Glutamatergic neuron (in vitro differentiated cells): ENCODE data around the gene DCDC2C. TPM values are rescaled to one million over a fixed set of nuclear protein-coding genes. Genes with fewer than 3 reads are reported as not detected.

Experiments used
- DNase-seq: peaks from one replicate; pipeline ENCODE4 v3.0.0; 2022
- H3K27ac Mint-ChIP-seq: one replicate; pipeline ENCODE4 v1.8.0; 2020; ENCODE audit warnings: mild to moderate bottlenecking, mixed read lengths, inconsistent platforms; ENCODE audit not compliant: unreplicated experiment
- H3K27me3 Mint-ChIP-seq: one replicate; pipeline ENCODE4 v1.8.0; 2020; ENCODE audit warnings: mild to moderate bottlenecking, moderate library complexity, mixed read lengths, inconsistent platforms; ENCODE audit not compliant: unreplicated experiment
- H3K36me3 Mint-ChIP-seq: one replicate; pipeline ENCODE4 v1.8.0; 2020; ENCODE audit warnings: mild to moderate bottlenecking, mixed read lengths, inconsistent platforms; ENCODE audit not compliant: unreplicated experiment
- H3K4me1 Mint-ChIP-seq: one replicate; pipeline ENCODE4 v1.8.0; 2020; ENCODE audit warnings: mild to moderate bottlenecking, low read depth, mixed read lengths, inconsistent platforms; ENCODE audit not compliant: unreplicated experiment
- H3K4me3 Mint-ChIP-seq: one replicate; pipeline ENCODE4 v1.8.0; 2020; ENCODE audit warnings: mild to moderate bottlenecking, mixed read lengths, inconsistent platforms; ENCODE audit not compliant: unreplicated experiment
- H3K9me3 Mint-ChIP-seq: one replicate; pipeline ENCODE4 v1.8.0; 2020; ENCODE audit warnings: mild to moderate bottlenecking, moderate library complexity, mixed read lengths, inconsistent platforms; ENCODE audit not compliant: unreplicated experiment
- total RNA-seq: library from RNA; stranded (reverse); fragmentation: NEBNext Ultra II Directional; extraction: Animal tissue kit (Norgen Biotek cat#: 25700); gene quantifications from one replicate; pipeline ENCODE4 v1.2.1, GENCODE V29; 2021; ENCODE audit not compliant: unreplicated experiment
- TF ChIP-seq, protein P1 (sequence below): fragments of 200-600 bp; sonication (generic); IDR thresholded peaks from one replicate; pipeline ENCODE4 v1.5.0; 2021; ENCODE audit not compliant: partially characterized antibody, unreplicated experiment

The DCDC2C gene
- total RNA-seq, 1 donor from 2014 or later: not detected

DNA sequence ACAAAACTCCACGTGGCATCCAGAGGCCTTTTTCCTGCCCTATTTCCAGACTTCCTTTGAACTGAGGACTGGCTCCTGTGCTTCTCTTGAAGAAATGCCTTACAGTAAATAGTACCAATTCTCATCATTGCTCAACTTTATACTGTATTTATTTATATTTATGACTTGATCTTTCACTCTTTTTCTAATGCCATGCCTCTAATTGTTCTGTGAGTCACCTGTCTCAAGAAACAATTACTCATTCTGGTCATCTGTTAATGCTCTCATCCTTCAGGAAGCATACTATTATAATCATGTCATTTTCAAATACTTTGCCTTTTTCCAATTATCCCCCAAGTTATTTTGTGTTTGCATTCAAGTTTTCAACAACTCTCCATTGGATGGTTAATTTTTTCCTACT is 85.9 kb downstream of the DCDC2C start:
- peaks cover 4% of the 10 kb centered on the region for H3K4me1 Mint-ChIP-seq
- no peaks in the 10 kb centered on the region for H3K36me3 Mint-ChIP-seq
- no peak overlapping the region for H3K4me3 Mint-ChIP-seq
- TF ChIP-seq, protein P1, sequence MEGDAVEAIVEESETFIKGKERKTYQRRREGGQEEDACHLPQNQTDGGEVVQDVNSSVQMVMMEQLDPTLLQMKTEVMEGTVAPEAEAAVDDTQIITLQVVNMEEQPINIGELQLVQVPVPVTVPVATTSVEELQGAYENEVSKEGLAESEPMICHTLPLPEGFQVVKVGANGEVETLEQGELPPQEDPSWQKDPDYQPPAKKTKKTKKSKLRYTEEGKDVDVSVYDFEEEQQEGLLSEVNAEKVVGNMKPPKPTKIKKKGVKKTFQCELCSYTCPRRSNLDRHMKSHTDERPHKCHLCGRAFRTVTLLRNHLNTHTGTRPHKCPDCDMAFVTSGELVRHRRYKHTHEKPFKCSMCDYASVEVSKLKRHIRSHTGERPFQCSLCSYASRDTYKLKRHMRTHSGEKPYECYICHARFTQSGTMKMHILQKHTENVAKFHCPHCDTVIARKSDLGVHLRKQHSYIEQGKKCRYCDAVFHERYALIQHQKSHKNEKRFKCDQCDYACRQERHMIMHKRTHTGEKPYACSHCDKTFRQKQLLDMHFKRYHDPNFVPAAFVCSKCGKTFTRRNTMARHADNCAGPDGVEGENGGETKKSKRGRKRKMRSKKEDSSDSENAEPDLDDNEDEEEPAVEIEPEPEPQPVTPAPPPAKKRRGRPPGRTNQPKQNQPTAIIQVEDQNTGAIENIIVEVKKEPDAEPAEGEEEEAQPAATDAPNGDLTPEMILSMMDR: no peak
- DNase-seq: no peak
- H3K9me3 Mint-ChIP-seq: peaks cover 2% of the 10 kb centered on the region
- H3K27ac Mint-ChIP-seq: no peak overlapping the region
- H3K27me3 Mint-ChIP-seq: peaks cover 4% of the 10 kb centered on the region

DNA sequence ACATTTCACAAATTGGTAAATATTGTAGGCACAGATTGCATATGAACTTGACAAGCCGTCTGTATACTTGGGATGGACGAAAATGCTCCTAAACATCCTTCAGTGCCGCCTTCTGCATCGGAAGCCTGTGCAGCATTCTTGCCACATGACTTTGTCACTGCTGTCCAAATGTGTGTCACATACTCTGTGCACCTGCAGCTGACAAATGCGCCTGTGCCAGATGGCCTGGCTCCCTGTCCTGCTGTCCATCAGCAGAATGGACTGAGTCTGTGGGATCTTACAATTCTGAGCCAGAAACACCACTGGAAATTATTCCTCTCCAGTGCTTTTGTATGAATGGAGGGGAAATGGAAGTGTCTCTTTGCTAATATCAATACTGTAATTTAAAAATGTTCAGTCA is 89.9 kb downstream of the DCDC2C start:
- H3K36me3 Mint-ChIP-seq: no peaks in the 10 kb centered on the region
- TF ChIP-seq, protein P1: no peak
- peaks cover 2% of the 10 kb centered on the region for H3K9me3 Mint-ChIP-seq
- no peak overlapping the region for H3K4me3 Mint-ChIP-seq
- H3K27me3 Mint-ChIP-seq: peaks cover 4% of the 10 kb centered on the region
- peaks cover 4% of the 10 kb centered on the region for H3K4me1 Mint-ChIP-seq
- no peak for DNase-seq
- H3K27ac Mint-ChIP-seq: peak overlapping the region; percentile 26

DNA sequence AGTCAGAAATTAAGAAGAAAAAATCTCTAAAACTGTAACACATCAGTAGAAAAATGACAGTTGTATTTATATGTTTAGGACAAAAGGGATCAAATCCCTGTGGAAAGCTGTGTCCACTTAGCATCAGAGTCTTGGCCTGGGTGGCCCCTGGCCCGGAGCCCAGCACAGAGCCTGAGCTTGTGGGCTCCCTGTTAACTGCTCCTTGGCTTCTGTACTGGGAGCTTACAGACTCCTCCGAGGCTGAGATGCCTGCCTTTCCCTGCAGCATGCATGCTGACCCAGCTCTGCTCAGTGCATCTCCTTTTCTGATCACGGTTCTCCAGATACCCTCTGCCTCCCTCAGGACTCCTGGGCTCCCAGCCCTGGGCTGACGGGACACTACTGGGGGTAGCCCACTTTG is 98.1 kb downstream of the DCDC2C start:
- peaks cover 9% of the 10 kb centered on the region for H3K36me3 Mint-ChIP-seq
- no peaks in the 10 kb centered on the region for H3K9me3 Mint-ChIP-seq
- no peaks in the 10 kb centered on the region for H3K4me1 Mint-ChIP-seq
- no peaks in the 10 kb centered on the region for H3K27me3 Mint-ChIP-seq
- no peak overlapping the region for H3K27ac Mint-ChIP-seq
- no peak overlapping the region for H3K4me3 Mint-ChIP-seq
- no peak for DNase-seq
- TF ChIP-seq, protein P1: no peak

DNA sequence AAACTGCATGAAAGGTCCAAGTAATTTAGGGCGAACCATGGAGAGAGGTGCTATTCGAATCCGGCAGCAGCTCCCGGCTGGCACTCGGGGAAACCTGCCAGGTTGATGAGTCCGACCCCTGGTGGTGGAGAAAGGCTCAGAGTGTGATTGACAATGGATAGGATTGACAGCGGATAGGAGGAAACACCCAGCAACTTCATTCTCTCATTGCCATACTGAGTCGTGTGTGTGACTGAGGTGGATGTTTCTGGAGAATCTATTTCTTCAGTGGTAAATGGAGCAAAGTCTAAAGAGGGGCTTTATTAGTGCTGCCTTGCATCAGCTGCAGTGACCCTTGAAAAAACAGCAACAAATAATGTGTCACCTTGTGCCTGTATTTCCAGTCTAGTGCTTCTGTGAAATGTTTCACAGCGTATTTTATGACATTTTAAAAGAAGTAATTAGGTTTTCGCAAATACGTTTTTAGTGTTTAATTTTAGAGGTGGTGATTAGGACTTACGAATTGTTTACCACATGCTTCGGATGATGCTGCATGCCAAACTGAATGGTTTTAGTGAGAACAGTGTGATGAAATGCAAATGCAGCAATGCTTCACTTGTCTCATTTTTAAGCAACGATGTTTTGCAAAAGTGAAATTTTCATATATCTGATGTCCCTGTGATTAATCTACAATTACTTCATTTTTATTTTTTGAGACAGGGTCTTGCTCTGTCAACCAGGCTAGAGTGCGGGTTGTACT is 102.0 kb downstream of the DCDC2C start:
- Mint-ChIP-seq H3K27me3 (no peaks in the 10 kb centered on the region), H3K36me3 (peaks cover 9% of the 10 kb centered on the region), H3K27ac (no peak overlapping the region), H3K4me1 (peaks cover 5% of the 10 kb centered on the region), H3K4me3 (no peak overlapping the region), H3K9me3 (no peaks in the 10 kb centered on the region)
- TF ChIP-seq, protein P1: peak; percentile 71
- peak; percentile 77 for DNase-seq

DNA sequence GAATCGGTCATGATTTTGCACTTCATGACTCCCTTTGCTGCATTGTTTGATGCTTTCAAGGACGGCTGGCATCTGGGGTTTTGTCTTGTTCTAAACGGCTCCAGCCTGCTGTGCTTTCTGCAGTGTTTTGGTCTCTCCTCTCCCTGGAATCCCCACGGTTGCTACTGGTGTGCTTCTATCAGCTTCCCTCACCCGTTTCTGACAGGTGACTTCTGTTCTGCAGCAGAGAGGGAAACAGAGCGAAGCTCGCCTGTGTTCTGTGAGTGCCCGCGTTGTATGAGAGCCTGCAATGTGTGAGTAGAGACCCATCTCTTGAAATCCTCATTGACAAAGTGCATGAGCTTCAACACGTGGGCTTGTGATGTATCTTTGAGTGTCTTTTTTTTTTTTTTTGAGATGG is 102.8 kb downstream of the DCDC2C start:
- peaks cover 5% of the 10 kb centered on the region for H3K4me1 Mint-ChIP-seq
- no peak for DNase-seq
- H3K9me3 Mint-ChIP-seq: no peaks in the 10 kb centered on the region
- TF ChIP-seq, protein P1: no peak
- no peak overlapping the region for H3K4me3 Mint-ChIP-seq
- H3K27me3 Mint-ChIP-seq: no peaks in the 10 kb centered on the region
- H3K27ac Mint-ChIP-seq: no peak overlapping the region
- H3K36me3 Mint-ChIP-seq: peaks cover 16% of the 10 kb centered on the region
